ENCODE results near the gene DROSHA. TPM values are rescaled to one million over a fixed set of nuclear protein-coding genes. Genes with fewer than 3 reads are reported as not detected.

The DROSHA gene
- total and polyA plus RNA-seq, 8 donors = 25.2 to 77.2 (median 44.0) TPM

DNA sequence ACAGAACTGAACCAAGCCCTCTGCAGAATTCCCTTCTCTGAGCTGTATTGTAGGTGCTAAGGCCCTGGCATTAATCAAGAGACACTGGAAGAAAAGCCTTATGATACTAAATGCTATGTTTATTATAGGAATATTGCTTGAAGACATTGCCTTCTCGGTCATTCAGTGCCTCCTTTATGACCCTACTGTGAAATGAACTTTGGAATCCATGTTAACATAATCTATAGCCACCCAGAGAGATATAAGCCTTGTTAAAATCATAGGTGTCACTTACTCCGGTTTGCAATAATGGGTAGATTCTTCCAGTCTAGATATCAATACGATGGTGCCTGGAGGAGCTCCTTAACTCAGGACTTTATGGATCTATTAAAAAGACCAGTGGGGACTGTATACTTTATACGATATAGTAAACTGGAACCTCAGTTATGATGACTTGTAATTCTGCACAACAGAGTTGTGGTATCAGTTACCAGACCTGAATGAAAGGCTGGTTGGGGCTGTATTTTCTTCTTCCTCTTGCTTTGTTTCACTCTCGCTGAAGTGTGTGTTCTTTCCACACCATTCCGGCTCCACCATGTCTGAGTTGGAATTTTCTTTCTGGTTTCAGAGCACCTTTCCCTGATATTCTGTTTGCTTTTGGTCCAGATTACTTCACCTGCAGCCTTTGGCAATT lies 154.5 kb downstream of the DROSHA start:
- intact Hi-C loops (cut with DNase I; ENCODE audit: low total_unique reads) = no loop called here
- TF ChIP-seq POLR2A (IDR thresholded peaks at IDR 0.05) (no peak), EP300 (IDR thresholded peaks at IDR 0.05) (no peak)
- TF ChIP-seq, protein P1, sequence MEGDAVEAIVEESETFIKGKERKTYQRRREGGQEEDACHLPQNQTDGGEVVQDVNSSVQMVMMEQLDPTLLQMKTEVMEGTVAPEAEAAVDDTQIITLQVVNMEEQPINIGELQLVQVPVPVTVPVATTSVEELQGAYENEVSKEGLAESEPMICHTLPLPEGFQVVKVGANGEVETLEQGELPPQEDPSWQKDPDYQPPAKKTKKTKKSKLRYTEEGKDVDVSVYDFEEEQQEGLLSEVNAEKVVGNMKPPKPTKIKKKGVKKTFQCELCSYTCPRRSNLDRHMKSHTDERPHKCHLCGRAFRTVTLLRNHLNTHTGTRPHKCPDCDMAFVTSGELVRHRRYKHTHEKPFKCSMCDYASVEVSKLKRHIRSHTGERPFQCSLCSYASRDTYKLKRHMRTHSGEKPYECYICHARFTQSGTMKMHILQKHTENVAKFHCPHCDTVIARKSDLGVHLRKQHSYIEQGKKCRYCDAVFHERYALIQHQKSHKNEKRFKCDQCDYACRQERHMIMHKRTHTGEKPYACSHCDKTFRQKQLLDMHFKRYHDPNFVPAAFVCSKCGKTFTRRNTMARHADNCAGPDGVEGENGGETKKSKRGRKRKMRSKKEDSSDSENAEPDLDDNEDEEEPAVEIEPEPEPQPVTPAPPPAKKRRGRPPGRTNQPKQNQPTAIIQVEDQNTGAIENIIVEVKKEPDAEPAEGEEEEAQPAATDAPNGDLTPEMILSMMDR (IDR thresholded peaks at IDR 0.05) = no peak

DNA sequence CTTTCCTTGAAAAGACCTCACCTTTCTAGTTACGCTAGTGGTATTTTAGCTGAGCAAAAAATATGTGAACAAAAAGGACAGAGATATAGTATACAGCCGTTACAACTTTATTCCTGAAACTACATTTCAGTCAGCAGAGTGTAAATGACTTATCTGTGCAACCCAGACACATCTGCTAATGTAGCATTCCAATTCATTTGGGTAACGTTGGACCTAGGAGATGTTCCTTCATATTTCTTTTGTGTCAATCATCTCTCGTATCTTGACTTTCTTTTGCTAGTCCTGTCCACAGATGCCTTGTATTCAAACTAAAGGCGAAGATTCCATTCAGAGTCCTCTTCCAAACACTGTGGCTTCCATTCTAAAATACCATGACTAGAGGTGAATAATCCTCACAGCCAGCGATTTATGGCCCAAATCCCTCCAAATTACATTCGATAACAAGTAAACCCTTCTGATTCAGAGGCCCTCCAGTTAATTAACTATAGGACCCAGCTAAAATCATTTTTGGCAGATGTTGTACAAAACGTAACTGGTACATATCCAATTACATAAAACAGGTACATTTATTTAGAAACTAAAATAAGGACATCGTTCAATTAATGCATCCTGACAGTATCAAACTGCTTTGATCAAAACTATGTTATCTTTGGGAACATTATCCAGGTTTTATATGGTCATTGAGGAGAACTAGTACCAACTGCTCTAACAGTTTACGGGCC lies 155.7 kb downstream of the DROSHA start:
- Histone ChIP-seq H3K4me1 (no peaks in the 10 kb centered on the region), H3K9me3 (no peaks in the 10 kb centered on the region), H3K27ac (no peak overlapping the region), H3K27me3 (no peaks in the 10 kb centered on the region), H3K4me3 (no peak overlapping the region), H3K36me3 (no peaks in the 10 kb centered on the region)
- intact Hi-C loops (cut with DNase I; ENCODE audit: low total_unique reads) = no loop called here
- 85 to 93% (median 86%) methylated on average over 10 of the region's 10 CpGs for WGBS, 5 donors
- no peak for DNase-seq
- TF ChIP-seq POLR2A (IDR thresholded peaks at IDR 0.05) (no peak), EP300 (IDR thresholded peaks at IDR 0.05) (no peak), POLR2AphosphoS5 (IDR thresholded peaks at IDR 0.05) (no peak)
- TF ChIP-seq, protein P1 (IDR thresholded peaks at IDR 0.05) = no peak

More for the DNA sequence above, 154.5 kb downstream of the DROSHA start:
- Histone ChIP-seq H3K27ac (no peak overlapping the region), H3K9me3 (no peaks in the 10 kb centered on the region), H3K27me3 (no peaks in the 10 kb centered on the region), H3K4me3 (no peak overlapping the region), H3K4me1 (no peaks in the 10 kb centered on the region), H3K36me3 (no peaks in the 10 kb centered on the region)
- WGBS, 5 donors = 73 to 84% (median 82%) methylated on average over 6 of the region's 6 CpGs
- DNase-seq = no peak

- no peak overlapping the region for H3K27ac ChIP-seq
- intact Hi-C loops (cut with DNase I; ENCODE audit: low total_unique reads) = no loop called here
- TF ChIP-seq POLR2AphosphoS5 (IDR thresholded peaks at IDR 0.05) (no peak), EP300 (IDR thresholded peaks at IDR 0.05) (no peak), POLR2A (IDR thresholded peaks at IDR 0.05) (no peak)
- TF ChIP-seq, protein P1 (IDR thresholded peaks at IDR 0.05) = no peak
Observed at GRCh38 chr5:31372124-31372523, 159.8 kb downstream of the DROSHA start.

DNA sequence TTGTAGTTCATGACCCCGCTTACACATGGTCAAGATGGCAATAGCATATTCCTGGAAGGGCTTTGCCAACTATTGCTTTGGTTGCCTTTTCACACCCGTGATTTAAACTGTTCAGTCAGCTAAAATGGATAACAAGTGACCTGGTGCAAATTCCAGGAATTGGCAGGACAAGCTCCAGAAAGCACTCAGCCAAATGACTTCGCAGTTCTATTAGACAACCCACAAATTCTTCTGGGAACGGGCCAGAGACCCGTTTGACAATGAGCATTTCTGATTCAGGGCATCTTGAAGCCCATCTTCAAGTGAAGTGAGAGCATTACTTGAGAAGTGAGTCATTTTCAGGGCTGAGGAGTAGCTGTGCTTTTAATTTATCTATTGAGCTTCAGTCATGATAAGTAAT lies 165.0 kb downstream of the DROSHA start:
- TF ChIP-seq EP300 (IDR thresholded peaks at IDR 0.05) = no peak
- TF ChIP-seq, protein P1 (IDR thresholded peaks at IDR 0.05) = no peak
- no peak for TF ChIP-seq POLR2AphosphoS5 (IDR thresholded peaks at IDR 0.05)
- no peak for TF ChIP-seq POLR2A (IDR thresholded peaks at IDR 0.05)
- intact Hi-C loops (cut with DNase I; ENCODE audit: low total_unique reads) = no loop called here
- H3K27ac ChIP-seq = no peak overlapping the region
- H3K9me3 ChIP-seq = peaks cover 0 to 5% (median 0%) of the 10 kb centered on the region in 4 donors
- H3K4me3 ChIP-seq = no peak overlapping the region
- 52 to 66% (median 63%) methylated on average over 5 of the region's 5 CpGs for WGBS, 5 donors
- H3K27me3 ChIP-seq = no peaks in the 10 kb centered on the region
- no peak for DNase-seq
- no peaks in the 10 kb centered on the region for H3K36me3 ChIP-seq
- H3K4me1 ChIP-seq = no peaks in the 10 kb centered on the region

More at GRCh38 chr5:31372124-31372523, 159.8 kb downstream of the DROSHA start:
- DNase-seq = no peak
- Histone ChIP-seq H3K27me3 (no peaks in the 10 kb centered on the region), H3K36me3 (no peaks in the 10 kb centered on the region), H3K4me3 (no peak overlapping the region), H3K9me3 (no peaks in the 10 kb centered on the region), H3K4me1 (no peaks in the 10 kb centered on the region)
- 41 to 61% (median 52%) methylated on average over 1 of the region's 1 CpG for WGBS, 5 donors

Data from stomach (tissue), 9 donors.